Measurements from ENCODE around the gene RDH16.
"Not testable (repeated sequence)": the region's sequence is repeated elsewhere in the genome, so short reads cannot be mapped to it uniquely, and the experiment has no call there.

The RDH16 gene

DNA sequence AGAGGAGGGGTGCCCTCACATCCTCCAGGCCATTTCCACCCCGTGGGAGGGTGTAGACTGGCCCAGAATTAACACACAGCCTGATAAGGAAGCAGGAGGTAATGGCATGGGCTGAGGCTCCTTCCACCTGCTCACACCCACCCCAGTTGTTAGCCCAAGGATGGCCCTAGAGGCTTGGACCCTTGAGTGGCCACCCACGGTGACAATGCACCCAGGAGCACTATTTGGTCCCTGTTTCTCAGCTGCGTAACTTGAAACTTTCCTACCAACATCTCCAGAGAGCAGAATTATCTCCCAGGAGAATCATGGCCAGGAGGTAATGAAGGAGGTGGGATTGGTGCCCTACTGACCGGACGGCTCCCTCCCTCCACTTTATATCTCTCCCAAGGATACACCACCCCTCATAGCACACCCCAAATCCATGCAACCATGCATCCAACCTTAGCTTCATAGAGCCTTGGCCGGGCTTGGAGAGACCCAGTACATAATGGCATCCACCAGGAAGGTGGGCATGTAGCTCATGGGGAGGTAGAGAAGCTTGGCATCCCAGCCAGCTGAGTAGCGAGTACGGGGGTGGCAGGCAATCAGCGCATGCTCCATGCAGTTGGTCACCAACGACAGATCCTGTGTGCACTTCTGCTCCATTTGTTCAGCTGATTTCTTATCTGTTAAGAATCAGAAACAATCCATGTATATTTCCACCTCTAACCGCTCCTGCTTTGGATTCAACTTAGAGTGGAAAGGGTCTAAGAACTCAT, 5.6 kb downstream of the RDH16 start:
- ATAC-seq = no peak

- no peak for ATAC-seq
Observed at GRCh38 chr12:56948881-56949280, 8.5 kb downstream of the RDH16 start.

DNA sequence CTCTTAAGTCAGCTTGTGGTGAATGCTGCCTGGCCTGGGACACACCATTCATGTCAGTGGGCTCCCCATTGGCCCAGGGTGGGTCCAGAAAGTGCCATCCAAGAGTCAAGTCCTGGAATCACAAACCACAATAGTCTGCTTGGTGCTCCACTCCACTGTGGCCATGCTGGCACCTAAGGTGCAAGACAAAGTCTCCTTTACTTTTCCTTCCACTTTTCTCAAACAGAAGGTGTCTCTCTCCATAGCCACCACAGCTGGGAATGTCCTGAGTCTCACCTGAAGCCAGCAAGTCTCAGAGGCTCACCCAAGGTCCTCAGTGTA, 9.0 kb downstream of the RDH16 start:
- no peak for ATAC-seq

DNA sequence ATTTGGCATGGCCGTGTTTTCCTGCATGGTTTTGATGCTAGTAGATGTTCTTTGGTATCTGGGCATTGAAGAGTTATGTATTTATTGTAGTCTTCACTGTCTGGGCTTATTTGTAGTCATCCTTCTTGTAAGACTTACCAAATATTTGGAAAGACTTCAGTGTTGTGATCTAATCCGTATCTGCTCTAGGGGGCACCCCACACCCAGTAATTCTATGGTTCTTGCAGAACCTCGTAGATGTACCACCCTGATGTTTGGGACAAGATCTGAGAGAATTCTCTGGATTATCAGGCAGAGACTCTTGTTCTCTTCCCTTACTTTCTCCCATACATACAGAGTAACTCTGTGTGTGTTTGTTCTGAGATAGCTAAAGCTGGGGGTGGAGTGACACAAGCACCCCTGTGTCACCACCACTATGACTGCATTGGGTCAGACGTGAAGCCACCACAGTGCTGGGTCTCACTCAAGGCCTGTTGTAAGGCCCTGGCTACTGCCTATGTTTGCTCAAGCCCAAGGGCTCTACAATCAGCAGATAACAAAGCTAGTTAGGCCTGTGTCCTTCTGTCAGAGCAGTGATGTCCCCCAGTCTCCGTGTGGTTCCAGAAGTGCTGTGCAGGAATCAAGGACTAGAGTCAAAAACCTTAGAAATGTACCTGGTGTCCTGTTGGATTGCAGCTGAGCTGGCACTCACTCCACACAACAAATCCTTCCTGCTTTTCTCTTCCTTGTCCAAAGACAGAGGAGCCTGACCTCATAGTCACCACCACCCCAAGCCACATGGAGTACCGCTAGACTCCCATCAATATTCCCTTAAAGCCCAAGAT, 9.6 kb downstream of the RDH16 start:
- ATAC-seq = no peak

DNA sequence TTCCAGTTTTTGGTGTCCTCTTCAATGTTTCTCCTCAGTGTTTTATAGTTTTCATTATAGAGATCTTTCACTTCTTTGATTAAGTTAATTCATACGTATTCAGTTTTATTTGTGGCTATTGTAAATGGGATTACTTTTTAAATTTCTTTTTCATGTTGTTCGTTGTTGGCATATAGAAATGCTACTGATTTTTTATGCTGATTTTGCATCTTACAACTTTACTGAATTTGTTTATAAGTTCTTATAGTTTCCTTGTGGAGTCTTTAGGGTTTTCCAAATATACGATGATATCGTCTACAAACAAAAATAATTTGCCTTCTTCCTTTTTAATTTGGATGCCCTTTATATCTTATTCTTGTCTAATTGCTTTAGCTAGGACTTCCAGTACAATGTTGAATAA, 13.5 kb downstream of the RDH16 start:
- ATAC-seq = no peak

DNA sequence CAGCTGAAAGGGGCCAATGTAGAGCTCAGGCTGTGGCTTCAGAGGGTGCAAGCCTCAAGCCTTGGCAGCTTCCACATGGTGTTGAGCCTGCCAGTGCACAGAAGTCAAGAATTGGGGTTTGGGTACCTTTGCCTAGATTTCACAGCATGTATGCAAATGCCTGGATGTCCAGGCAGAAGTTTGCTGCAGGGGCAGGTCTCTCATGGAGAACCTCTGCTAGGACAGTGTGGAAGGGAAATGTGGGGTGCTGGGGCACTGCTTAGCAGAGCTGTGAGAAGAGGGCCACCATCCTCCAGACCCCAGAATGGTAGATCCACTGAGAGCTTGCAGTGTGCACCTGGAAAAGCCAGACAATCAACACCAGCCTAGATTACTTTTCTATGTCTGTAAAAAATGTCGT, 14.0 kb downstream of the RDH16 start:
- not testable (repeated sequence) for ATAC-seq

DNA sequence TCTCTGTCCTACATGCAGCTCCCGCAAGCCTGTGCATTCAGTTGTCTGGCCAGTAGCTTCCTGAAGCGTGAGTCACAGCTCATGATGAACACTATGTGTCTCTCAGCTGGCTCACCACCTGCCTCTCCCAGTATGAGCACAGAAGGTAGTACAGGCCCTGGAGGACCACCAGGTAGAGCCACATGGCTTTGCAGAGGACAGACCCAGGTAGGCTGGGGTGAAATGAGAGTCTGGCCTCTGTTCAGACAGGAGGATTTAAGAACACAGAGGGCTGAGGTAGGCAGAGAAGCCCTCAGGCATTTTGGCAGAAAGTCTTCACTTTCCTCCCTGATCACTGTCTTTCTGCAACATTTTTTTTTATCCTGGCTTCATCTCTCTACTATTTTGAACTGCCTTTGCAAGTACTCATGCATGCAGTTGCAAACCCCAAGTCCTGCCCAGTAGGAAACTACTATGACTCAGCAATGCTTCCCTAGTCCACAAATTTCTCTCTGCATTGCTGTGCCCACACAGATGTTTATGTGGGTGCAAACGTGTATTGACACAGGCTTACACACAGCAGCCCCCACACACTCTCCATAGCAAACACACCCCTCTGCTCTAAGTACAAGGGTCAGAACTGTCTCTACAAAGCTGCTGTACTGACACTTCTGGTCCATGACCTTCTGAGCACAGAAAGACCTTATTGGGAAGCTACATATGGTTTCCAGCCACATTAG, 15.9 kb downstream of the RDH16 start:
- ATAC-seq = peak in 1 of 2 donors; percentile 36

GRCh38 chr12:56940942-56941298, 16.5 kb downstream of the RDH16 start:
- not testable (repeated sequence) for ATAC-seq

GRCh38 chr12:56935752-56936151, 21.7 kb downstream of the RDH16 start:
- no peak for ATAC-seq

GRCh38 chr12:56935157-56935556, 22.3 kb downstream of the RDH16 start:
- no peak for ATAC-seq

- no peak for ATAC-seq
Observed at GRCh38 chr12:56933826-56934625, 23.4 kb downstream of the RDH16 start, which contains the start of gene SDR9C7. TSS of gene SDR9C7 (minus strand) at chr12:56934408. CDS start at chr12:56934261, 147 bp downstream.

- no peak for ATAC-seq
Observed at GRCh38 chr12:56932867-56933266, 24.5 kb downstream of the RDH16 start.

- no peak for ATAC-seq
Observed at GRCh38 chr12:56932146-56932545, 25.3 kb downstream of the RDH16 start.

DNA sequence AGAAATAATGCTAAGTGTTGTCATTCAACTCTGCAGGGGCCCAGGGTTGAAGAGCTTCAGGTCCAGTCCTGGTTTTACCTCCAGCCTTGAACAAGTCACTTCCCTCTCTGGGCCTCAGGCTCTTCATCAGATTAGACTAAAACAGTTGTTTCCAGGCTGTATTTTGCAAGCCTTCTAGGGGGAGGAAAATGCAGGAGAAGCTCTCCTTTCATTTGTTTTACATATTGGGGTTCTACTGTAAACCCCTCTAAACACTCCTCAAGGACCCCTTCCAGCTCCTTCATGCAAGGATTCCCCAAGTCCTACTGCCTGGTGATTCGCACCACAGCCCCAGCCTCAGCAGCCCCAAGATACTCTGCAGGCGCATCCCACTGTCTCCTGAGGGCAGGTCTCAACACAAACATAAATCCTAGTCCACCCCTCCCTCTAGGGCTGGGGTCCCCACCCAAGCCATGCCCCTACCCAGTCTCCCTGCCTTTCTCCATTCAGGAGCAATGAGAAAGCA, 25.9 kb downstream of the RDH16 start:
- no peak for ATAC-seq

DNA sequence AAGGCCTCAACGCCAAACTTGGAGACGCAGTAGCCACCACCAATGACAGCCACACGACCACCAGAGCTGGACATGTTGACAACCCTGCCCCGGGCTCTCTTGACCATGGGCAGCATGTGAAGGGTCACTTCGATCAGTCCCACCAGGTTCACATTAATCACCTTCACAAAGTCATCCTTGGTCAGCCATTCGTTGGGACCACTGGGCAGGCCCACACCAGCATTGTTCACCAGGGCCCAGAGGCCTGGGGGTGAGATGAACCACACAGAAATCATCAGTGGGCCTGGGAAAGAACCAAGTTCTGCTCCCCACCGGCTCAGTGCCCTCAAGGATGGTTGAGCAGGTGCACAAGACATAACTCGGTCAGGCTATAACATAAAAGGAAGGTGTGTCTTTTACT, 27.2 kb downstream of the RDH16 start:
- no peak for ATAC-seq

DNA sequence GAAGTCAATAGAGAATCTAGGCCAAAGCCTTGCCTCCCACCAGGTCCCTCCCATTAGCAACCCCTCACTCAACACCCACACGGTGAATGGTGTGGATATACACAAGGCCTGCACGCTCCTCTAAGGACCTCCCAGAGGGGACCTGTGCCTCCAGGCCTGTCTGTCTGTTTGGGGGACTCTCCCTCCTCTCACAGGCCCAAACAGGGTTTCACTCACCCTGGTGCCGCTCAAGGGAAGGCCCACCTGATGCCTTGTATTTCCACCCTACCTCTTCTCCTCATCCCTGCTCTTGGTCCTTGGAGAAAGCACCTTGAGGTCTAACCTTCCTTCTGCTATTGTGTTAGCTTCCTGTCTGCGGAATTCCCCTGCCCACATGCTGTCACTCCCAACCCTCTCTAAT, 27.6 kb downstream of the RDH16 start:
- ATAC-seq = no peak

DNA sequence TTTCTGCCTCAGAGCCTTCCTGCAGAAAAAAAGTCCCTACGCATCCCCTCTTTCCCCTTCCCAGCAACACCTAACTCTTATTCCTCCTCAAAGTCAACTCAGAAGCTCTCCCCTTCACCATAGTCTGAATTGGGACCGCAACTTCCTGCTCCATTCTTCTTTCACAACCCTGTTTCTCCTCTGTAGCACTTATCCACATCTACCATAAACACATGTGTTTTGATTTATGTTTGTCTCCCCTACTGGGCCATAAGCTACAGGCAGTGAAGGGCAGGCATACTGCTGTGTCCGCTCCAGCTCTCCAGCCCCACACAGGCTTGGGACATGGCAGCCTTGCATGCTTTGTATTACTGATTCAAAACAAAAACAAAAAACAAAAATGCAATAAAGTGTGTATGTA, 29.1 kb downstream of the RDH16 start:
- no peak for ATAC-seq

- ATAC-seq = no peak
Observed at GRCh38 chr12:56927281-56927680, 30.1 kb downstream of the RDH16 start.

DNA sequence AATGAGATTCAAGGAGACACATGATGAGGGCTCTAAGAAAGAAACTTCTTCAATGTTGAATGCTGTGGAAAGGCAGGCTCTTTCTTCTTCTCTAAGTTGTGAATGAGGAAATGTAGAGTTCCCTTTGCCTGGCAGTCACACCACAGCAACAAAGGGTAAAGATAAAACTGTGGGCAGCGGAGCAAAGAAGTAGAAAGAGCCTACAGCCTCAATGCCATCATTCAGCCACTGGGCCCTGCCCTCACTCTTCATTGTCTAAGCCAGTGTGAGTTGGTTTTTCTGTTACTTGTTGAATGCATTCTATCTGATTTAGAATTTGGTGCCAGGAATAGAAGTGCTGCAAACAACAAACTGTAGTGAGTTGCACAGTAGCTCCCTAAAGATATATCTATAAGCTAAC, 35.4 kb downstream of the RDH16 start:
- ATAC-seq = no peak

GRCh38 chr12:56921346-56921745, 36.1 kb downstream of the RDH16 start:
- no peak for ATAC-seq

DNA sequence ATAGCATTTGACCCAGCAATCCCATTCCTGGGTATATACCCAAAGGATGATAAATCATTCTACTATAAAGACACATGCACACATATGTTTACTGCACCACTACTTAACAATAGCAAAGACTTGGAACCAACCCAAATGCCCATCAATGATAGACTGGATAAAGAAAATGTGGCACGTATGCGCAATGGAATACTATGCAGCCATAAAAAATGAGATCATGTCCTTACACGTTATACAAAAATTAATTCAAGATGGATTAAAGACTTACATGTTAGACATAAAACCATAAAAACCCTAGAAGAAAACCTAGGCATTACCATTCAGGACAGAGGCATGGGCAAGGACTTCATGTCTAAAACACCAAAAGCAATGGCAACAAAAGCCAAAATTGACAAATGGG, 39.3 kb downstream of the RDH16 start:
- not testable (repeated sequence) for ATAC-seq

DNA sequence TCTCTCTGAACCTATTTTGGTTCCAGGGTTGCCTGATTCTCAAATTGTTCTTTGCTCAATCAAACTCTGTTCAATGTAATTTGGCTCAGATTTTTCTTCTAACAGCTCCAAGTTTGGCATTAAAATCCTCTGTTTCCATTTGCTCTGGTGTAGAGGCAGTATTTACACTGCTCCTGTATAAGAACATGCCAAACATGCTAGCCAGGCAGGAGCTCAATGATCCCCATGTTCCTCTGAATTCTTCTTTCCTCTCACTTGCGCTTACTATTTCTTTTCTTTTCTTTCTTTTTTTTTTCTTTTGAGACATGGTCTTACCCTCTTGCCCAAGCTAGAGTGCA, 40.4 kb downstream of the RDH16 start:
- no peak for ATAC-seq

Measured in activated CD4-positive, CD25-positive, alpha-beta regulatory T cell treated with anti-CD3 and anti-CD28 coated beads, Interleukin-2, amount 50 U/mL, for 24 hours (primary cell).